HG03045 (cell line): ENCODE data around the gene PPP1R12C.

Experiments used
- ATAC-seq: cut with Tn5 transposase; IDR thresholded peaks from one replicate; pipeline ENCODE4 v1.9.1; 2021; ENCODE audit warnings: mild to moderate bottlenecking, moderate library complexity; ENCODE audit not compliant: unreplicated experiment

The PPP1R12C gene

GRCh38 chr19:55046975-55047622 is 70.3 kb downstream of the PPP1R12C start:
- no peak for ATAC-seq

DNA sequence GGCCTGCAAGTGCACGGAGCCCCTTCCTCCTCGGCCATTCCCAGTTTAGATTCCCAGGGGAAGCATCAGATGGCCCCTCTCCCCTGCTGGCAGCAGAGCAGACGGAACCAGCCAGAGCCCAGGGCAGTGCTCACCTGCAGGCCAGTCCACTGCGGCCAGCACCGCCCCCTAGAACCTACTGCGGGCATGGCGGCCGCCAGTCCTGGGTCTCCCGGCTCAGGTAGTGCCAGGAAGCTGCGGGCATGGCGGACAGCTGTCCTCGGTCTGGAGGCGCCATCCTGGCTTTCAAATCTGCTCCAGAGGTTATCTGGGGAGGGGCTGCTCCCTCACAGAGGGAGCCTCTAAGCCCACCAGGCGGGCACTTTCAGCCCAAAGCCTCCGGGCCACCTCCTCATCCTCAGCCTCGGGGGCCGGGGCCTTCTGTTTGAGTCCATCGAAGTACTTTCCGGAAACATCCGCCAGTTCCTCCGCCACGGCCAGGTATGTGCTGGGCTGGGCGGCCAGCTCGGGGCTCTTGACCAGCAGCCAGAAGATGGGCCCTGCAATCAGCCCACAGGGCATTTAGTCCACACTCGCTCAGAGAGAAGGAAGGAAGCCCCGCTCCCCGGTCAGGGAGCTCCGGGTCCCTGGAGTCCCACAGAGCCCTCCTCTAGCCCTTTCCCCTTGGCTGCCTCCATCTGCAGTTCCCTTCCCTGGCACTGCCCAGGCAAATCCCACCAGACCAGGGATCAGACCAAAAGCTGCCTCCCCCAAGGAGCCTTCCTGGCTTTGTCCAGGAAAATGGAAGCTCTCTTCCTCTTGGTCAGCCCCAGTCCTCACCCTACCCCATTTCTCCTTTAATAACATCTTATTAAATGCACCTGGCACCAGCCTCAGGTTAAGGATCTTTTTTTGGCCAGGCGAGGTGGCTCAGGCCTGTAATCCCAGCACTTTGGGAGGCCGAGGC is 72.4 kb downstream of the PPP1R12C start:
- ATAC-seq: no peak

- ATAC-seq: no peak
Observed at GRCh38 chr19:55044286-55044685, 73.2 kb downstream of the PPP1R12C start.

DNA sequence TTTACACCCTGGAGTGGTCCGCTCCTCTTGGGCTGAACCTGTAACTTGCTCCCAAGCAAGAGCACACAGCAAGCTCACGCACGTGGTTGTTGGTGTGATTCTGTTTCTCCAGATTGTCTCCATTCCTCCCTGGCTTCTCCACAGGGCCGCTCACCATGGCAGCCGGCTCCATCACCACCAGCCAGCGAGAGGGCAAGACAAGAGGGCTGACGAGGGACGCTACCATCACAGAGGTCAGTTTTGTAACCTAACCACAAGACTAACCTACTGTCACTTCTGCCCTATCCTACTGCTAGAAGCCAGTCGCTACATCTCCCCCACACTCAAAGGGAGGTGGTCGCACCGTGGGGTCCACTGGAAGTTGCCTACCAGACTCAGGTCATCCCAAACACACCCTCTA is 74.7 kb downstream of the PPP1R12C start:
- ATAC-seq: no peak

DNA sequence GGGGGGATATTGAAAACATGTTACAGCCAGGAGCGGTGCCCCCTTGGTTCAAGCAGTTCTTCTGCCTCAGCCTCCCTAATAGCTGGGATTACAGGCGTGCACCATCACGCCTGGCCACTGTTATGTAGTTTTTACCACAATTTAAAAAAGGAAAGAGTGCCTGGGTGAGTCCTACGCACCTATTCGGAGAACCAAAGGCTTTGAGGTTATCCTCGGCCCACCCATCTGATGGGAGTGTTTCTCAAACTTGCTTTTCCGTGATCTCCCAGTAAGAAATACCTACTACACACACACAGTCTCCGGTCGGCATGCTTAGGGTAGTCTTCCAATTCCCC is 75.1 kb downstream of the PPP1R12C start:
- no peak for ATAC-seq

DNA sequence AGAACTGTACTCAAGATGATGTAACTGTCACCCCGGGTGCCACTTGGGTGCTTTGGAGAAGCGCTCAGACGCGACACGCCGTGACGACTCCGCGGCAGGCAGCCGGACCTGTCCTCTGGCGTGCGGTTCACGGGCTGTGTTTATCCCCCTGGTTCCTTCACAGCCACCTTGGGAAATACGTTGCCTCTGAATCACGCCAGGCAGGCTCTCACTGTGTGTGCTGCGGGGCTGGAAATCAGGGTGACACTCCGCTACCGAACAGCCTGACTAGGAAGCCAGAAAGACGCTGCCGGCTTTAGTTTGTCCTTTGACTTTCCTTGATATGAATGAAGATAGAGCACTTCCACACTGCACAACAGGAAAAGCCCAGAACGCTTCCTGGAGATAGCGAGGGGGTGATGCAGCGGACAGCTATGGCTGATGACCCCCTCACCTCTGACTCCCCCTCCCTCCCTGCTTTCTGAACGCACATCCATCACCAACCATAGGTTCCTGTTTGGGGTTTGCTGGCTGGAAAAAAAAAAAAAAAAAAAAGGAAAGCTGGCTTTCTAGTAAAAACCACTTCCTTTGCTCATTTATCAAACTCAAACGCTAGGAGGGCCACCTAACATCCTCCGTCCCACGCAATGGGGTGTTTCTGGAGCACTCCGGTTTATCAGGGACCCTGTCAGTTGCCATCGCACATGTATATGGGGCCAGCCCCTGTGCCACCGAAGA is 75.7 kb downstream of the PPP1R12C start:
- no peak for ATAC-seq

- no peak for ATAC-seq
Observed at GRCh38 chr19:55041244-55041626, 76.2 kb downstream of the PPP1R12C start.
